KMS-11 (cell line): ENCODE measurements around the gene CTBP2.

Experiments
- H2AFZ ChIP-seq: fragments of 200-600 bp; sonication (generic); 2 replicates; pipeline ENCODE4 v1.6.1; 2016; ENCODE audit warnings: antibody characterized with exemption, mixed run types, low read depth
- H3K27ac ChIP-seq: fragments of 200-600 bp; sonication (generic); 2 replicates; pipeline ENCODE4 v1.6.1; 2016; ENCODE audit warnings: mild to moderate bottlenecking, mixed run types
- H3K27me3 ChIP-seq: fragments of 200-600 bp; sonication (generic); 2 replicates; pipeline ENCODE4 v1.6.1; 2017; ENCODE audit warnings: mild to moderate bottlenecking, low read depth, mixed run types, moderate library complexity; ENCODE audit not compliant: insufficient read depth
- H3K36me3 ChIP-seq: fragments of 200-600 bp; sonication (generic); 2 replicates; pipeline ENCODE4 v1.6.1; 2017; ENCODE audit warnings: mild to moderate bottlenecking, mixed run types; ENCODE audit not compliant: insufficient read depth
- H3K4me1 ChIP-seq: fragments of 200-600 bp; sonication (generic); 2 replicates; pipeline ENCODE4 v1.6.1; 2016; ENCODE audit warnings: mild to moderate bottlenecking, low read depth, mixed run types; ENCODE audit not compliant: poor library complexity, severe bottlenecking
- H3K4me2 ChIP-seq: fragments of 200-600 bp; sonication (generic); 2 replicates; pipeline ENCODE4 v1.7.0; 2016; ENCODE audit warnings: mild to moderate bottlenecking, mixed run types
- H3K4me3 ChIP-seq: fragments of 200-600 bp; sonication (generic); IDR thresholded peaks from 2 replicates; pipeline ENCODE4 v1.6.1; 2017; ENCODE audit warnings: low read depth, low read length, mixed read lengths; ENCODE audit not compliant: insufficient read depth
- H3K79me2 ChIP-seq: fragments of 200-600 bp; sonication (generic); 2 replicates; pipeline ENCODE4 v1.6.1; 2016; ENCODE audit warnings: low read depth, mixed run types; ENCODE audit not compliant: insufficient read depth
- H3K9ac ChIP-seq: fragments of 200-600 bp; sonication (generic); 2 replicates; pipeline ENCODE4 v1.6.1; 2016; ENCODE audit warnings: mild to moderate bottlenecking, mixed run types
- H4K20me1 ChIP-seq: fragments of 200-600 bp; sonication (generic); 2 replicates; pipeline ENCODE4 v1.6.1; 2016; ENCODE audit warnings: mild to moderate bottlenecking, mixed run types; ENCODE audit not compliant: insufficient read depth
- CTCF ChIP-seq: fragments of 200-600 bp; sonication (generic); conservative IDR thresholded peaks from 2 replicates; pipeline ENCODE4 v1.6.1; 2017; ENCODE audit warnings: low read depth, mild to moderate bottlenecking, antibody characterized with exemption, low read length, moderate library complexity, mixed read lengths

Gene CTBP2

GRCh38 chr10:124953421-124953820 is 206.9 kb downstream of the CTBP2 start:
- H3K36me3 ChIP-seq = no peaks in the 10 kb centered on the region
- no peak for TF ChIP-seq CTCF
- no peaks in the 10 kb centered on the region for H3K27me3 ChIP-seq
- H3K27ac ChIP-seq = no peak overlapping the region
- no peak overlapping the region for H3K4me2 ChIP-seq
- no peak overlapping the region for H2AFZ ChIP-seq
- H3K79me2 ChIP-seq = peaks cover 57% of the 10 kb centered on the region; the same call in 1 of the 2 replicates
- H3K4me3 ChIP-seq = no peak overlapping the region
- H3K9ac ChIP-seq = no peak overlapping the region
- H3K4me1 ChIP-seq = peaks cover 42% of the 10 kb centered on the region
- H4K20me1 ChIP-seq = no peaks in the 10 kb centered on the region

GRCh38 chr10:124952123-124952522 is 208.2 kb downstream of the CTBP2 start:
- no peak for TF ChIP-seq CTCF
- Histone ChIP-seq H4K20me1 (no peaks in the 10 kb centered on the region), H3K79me2 (peaks cover 57% of the 10 kb centered on the region; the same call in 1 of the 2 replicates)

GRCh38 chr10:124949543-124949942 is 210.8 kb downstream of the CTBP2 start:
- no peak overlapping the region for H3K9ac ChIP-seq
- H3K4me2 ChIP-seq = no peak overlapping the region
- peaks cover 3% of the 10 kb centered on the region; the same call in 1 of the 2 replicates for H3K36me3 ChIP-seq
- H4K20me1 ChIP-seq = no peaks in the 10 kb centered on the region
- no peak overlapping the region for H3K4me3 ChIP-seq
- TF ChIP-seq CTCF = no peak
- H3K79me2 ChIP-seq = peaks cover 72% of the 10 kb centered on the region
- H3K27me3 ChIP-seq = no peaks in the 10 kb centered on the region
- H2AFZ ChIP-seq = no peak overlapping the region
- H3K27ac ChIP-seq = no peak overlapping the region
- H3K4me1 ChIP-seq = peaks cover 46% of the 10 kb centered on the region

More at GRCh38 chr10:124952123-124952522, 208.2 kb downstream of the CTBP2 start:
- Histone ChIP-seq H3K4me3 (no peak overlapping the region), H2AFZ (no peak overlapping the region), H3K4me2 (no peak overlapping the region), H3K27me3 (no peaks in the 10 kb centered on the region), H3K36me3 (peaks cover 3% of the 10 kb centered on the region; the same call in 1 of the 2 replicates), H3K9ac (no peak overlapping the region), H3K27ac (no peak overlapping the region), H3K4me1 (peaks cover 45% of the 10 kb centered on the region)

- Histone ChIP-seq H4K20me1 (no peaks in the 10 kb centered on the region), H3K4me3 (no peak overlapping the region), H3K27me3 (no peaks in the 10 kb centered on the region), H2AFZ (no peak overlapping the region), H3K4me1 (peaks cover 60% of the 10 kb centered on the region), H3K36me3 (peaks cover 3% of the 10 kb centered on the region; the same call in 1 of the 2 replicates), H3K79me2 (peaks cover 60% of the 10 kb centered on the region), H3K4me2 (peak overlapping the region; percentile 84), H3K9ac (no peak overlapping the region), H3K27ac (peak overlapping the region; percentile 51; the same call in 1 of the 2 replicates)
- no peak for TF ChIP-seq CTCF
Observed at GRCh38 chr10:124946945-124947344, 213.4 kb downstream of the CTBP2 start.
